Right cardiac atrium (tissue), 5 donors: ENCODE measurements around the gene HSPA4L. TPM values are rescaled to one million over a fixed set of nuclear protein-coding genes. Genes with fewer than 3 reads are reported as not detected.

Source experiments
- ATAC-seq, 2 donors: fragments of 200-7000 bp; cut with Tn5 transposase; one replicate each; pipeline versions ENCODE4 v1.8.0 to v1.9.1; 2020; ENCODE audit warnings: moderate library complexity in 2 of 2, mild to moderate bottlenecking in 1 of 2
- DNase-seq, 3 donors: peaks; one replicate each; pipeline ENCODE4 v3.0.0-alpha.2; 2020
- H3K27ac ChIP-seq: one replicate; pipeline ENCODE4 v1.5.1; 2013; ENCODE audit warnings: mild to moderate bottlenecking, low read length, control low read depth, moderate library complexity
- H3K27me3 ChIP-seq: one replicate; pipeline ENCODE4 v1.6.1; 2013; ENCODE audit not compliant: control insufficient read depth, insufficient read depth
- H3K4me1 ChIP-seq: one replicate; pipeline ENCODE4 v1.6.1; 2013; ENCODE audit warnings: low read length; ENCODE audit not compliant: control insufficient read depth, insufficient read depth
- H3K4me3 ChIP-seq: one replicate; pipeline ENCODE4 v1.5.1; 2013; ENCODE audit warnings: low read length, control low read depth
- H3K9me3 ChIP-seq: one replicate; pipeline ENCODE4 v1.6.1; 2013; ENCODE audit warnings: low read length; ENCODE audit not compliant: control insufficient read depth
- WGBS: extraction: QIAGEN DNeasy Blood & Tissue Kit; methylation state at CpG from one replicate; pipeline ENCODE4 v1.1.7; 2013; 5-methylcytosine and 5-hydroxymethylcytosine counted together
- intact Hi-C, 4 donors: fragments of 100-400 bp; cut with DNase I; formaldehyde crosslinking; loops; one replicate each; pipeline versions ENCODE4 v1.11.0 to v1.14.0; 2022 to 2023
- long read RNA-seq, 4 donors: library from polyadenylated mRNA; unstranded; transcript quantifications; one replicate each; pipeline ENCODE4 v2.0.0, GENCODE V29; 2020 to 2021
- polyA plus RNA-seq: library from polyadenylated mRNA; stranded (reverse); fragments of 200-250 nt; gene quantifications from one replicate; pipeline ENCODE4 v1.2.3, GENCODE V29; 2013
- total RNA-seq, 4 donors: library from RNA; stranded (reverse); fragmentation: NEBNext Ultra II Directional; extraction: Animal tissue kit (Norgen Biotek cat#: 25700); gene quantifications; one replicate each; pipeline ENCODE4 v1.2.1, GENCODE V29; 2021
- donor health status: healthy with polysubstance abuse.
- donor health status: DM: no; HTN: yes; CAD: no.
- donor health status: DM: no; HTN: no; CAD: no.
- donor health status: DM: no; HTN: yes; CAD: no; lungs with severe emphysema.
- donor health status: DM: yes; HTN: yes; CAD: no.

The HSPA4L gene
- 10 to 100 TPM in 2 of 4 donors, 1 to 10 TPM in 2; 5.9 to 12.4 (median 9.7) TPM for total RNA-seq
- polyA plus RNA-seq: 2.1 TPM
- long read RNA-seq, donor 1, full-length matches to known transcripts: 9 of 20 reads
- long read RNA-seq, donor 1, partial matches to known transcripts: 8 of 20 reads
- long read RNA-seq, donor 1, other reads (novel, unspliced or antisense): 3 of 20 reads
- long read RNA-seq, donor 2, full-length matches to known transcripts: 9 of 11 reads
- long read RNA-seq, donor 2, partial matches to known transcripts: 2 of 11 reads
- long read RNA-seq, donor 2, other reads (novel, unspliced or antisense): 0 of 11 reads
- long read RNA-seq, donor 3, full-length matches to known transcripts: 6 of 14 reads
- long read RNA-seq, donor 3, partial matches to known transcripts: 7 of 14 reads
- long read RNA-seq, donor 3, other reads (novel, unspliced or antisense): 1 of 14 reads
- long read RNA-seq, donor 4, full-length matches to known transcripts: 4 of 4 reads
- long read RNA-seq, donor 4, partial matches to known transcripts: 0 of 4 reads
- long read RNA-seq, donor 4, other reads (novel, unspliced or antisense): 0 of 4 reads

- H3K4me3 ChIP-seq: peak within 1 kb of the TSS; percentile 71
- no peaks in the 10 kb centered on the region for H3K27me3 ChIP-seq
- ATAC-seq: peak; percentile 58 to 60
- no peaks in the 10 kb centered on the region for H3K9me3 ChIP-seq
- DNase-seq: peak in 2 of 3 donors; percentile 63 to 79
- peak within 1 kb of the TSS; percentile 0 for H3K27ac ChIP-seq
- H3K4me1 ChIP-seq: no peaks in the 10 kb centered on the region
- intact Hi-C loops: loop anchor here in 1 of 4 donors (5.0 kb wide), 1 partner anchor 185 kb away; the partner anchor contains the start of genes ABHD18 and MFSD8
- under 1% methylated on average over 63 of the region's 63 CpGs for WGBS
Measured at GRCh38 chr4:127782275-127783025, at the start of gene HSPA4L. HSPA4L (plus strand) TSS chr4:127782322; CDS start chr4:127782551, 229 bp downstream.

- WGBS: 24% methylated on average over 8 of the region's 8 CpGs
- H3K4me3 ChIP-seq: no peak overlapping the region
- no peak for DNase-seq
- no peaks in the 10 kb centered on the region for H3K9me3 ChIP-seq
- H3K4me1 ChIP-seq: no peaks in the 10 kb centered on the region
- H3K27ac ChIP-seq: no peak overlapping the region
- peak in 1 of 2 donors; percentile 47 for ATAC-seq
- no peaks in the 10 kb centered on the region for H3K27me3 ChIP-seq
- intact Hi-C loops: loop anchor here in 3 of 4 donors (5.0 kb wide), 2 partner anchors 125 to 130 kb away; no protein-coding TSS in a partner anchor
Measured at GRCh38 chr4:127732623-127733328, 49.3 kb upstream of the HSPA4L start.

- Histone ChIP-seq H3K4me3 (no peak overlapping the region), H3K27ac (no peak overlapping the region), H3K9me3 (no peaks in the 10 kb centered on the region), H3K4me1 (no peaks in the 10 kb centered on the region), H3K27me3 (no peaks in the 10 kb centered on the region)
- intact Hi-C loops: loop anchor here in 3 of 4 donors (5.0 kb wide), 2 partner anchors 128 to 133 kb away; no protein-coding TSS in a partner anchor
- 87% methylated on average over 2 of the region's 2 CpGs for WGBS
- ATAC-seq (no peak), DNase-seq (no peak)
Measured at GRCh38 chr4:127734976-127735375, 47.1 kb upstream of the HSPA4L start.

- no peaks in the 10 kb centered on the region for H3K27me3 ChIP-seq
- 39% methylated on average over 4 of the region's 4 CpGs for WGBS
- no peak overlapping the region for H3K27ac ChIP-seq
- no peaks in the 10 kb centered on the region for H3K4me1 ChIP-seq
- no peaks in the 10 kb centered on the region for H3K9me3 ChIP-seq
- no peak overlapping the region for H3K4me3 ChIP-seq
- intact Hi-C loops: no loop called here
- ATAC-seq (no peak), DNase-seq (no peak)
Measured at GRCh38 chr4:127737295-127737694, 44.8 kb upstream of the HSPA4L start.

GRCh38 chr4:127741247-127741646 is 40.9 kb upstream of the HSPA4L start:
- Histone ChIP-seq H3K27me3 (no peaks in the 10 kb centered on the region), H3K4me3 (no peak overlapping the region), H3K9me3 (no peaks in the 10 kb centered on the region), H3K27ac (no peak overlapping the region), H3K4me1 (no peaks in the 10 kb centered on the region)
- ATAC-seq: no peak
- WGBS: 100% methylated on average over 1 of the region's 1 CpG
- intact Hi-C loops: no loop called here
- DNase-seq: no peak

- ATAC-seq: no peak
- intact Hi-C loops: no loop called here
Measured at GRCh38 chr4:127747883-127748282, 34.2 kb upstream of the HSPA4L start.

GRCh38 chr4:127748957-127749356 is 33.2 kb upstream of the HSPA4L start:
- WGBS: 86% methylated on average over 2 of the region's 2 CpGs
- no peaks in the 10 kb centered on the region for H3K27me3 ChIP-seq
- ATAC-seq (no peak), DNase-seq (no peak)
- intact Hi-C loops: no loop called here
- H3K4me3 ChIP-seq: no peak overlapping the region
- H3K9me3 ChIP-seq: no peaks in the 10 kb centered on the region
- no peak overlapping the region for H3K27ac ChIP-seq
- no peaks in the 10 kb centered on the region for H3K4me1 ChIP-seq

More at GRCh38 chr4:127747883-127748282, 34.2 kb upstream of the HSPA4L start:
- Histone ChIP-seq H3K27me3 (no peaks in the 10 kb centered on the region), H3K27ac (no peak overlapping the region), H3K4me1 (no peaks in the 10 kb centered on the region), H3K4me3 (no peak overlapping the region), H3K9me3 (no peaks in the 10 kb centered on the region)
- DNase-seq: no peak
- 88% methylated on average over 4 of the region's 4 CpGs for WGBS

GRCh38 chr4:127756906-127757305 is 25.2 kb upstream of the HSPA4L start:
- ATAC-seq (no peak), DNase-seq (no peak)
- Histone ChIP-seq H3K27me3 (no peaks in the 10 kb centered on the region), H3K9me3 (no peaks in the 10 kb centered on the region), H3K4me3 (no peak overlapping the region), H3K27ac (no peak overlapping the region), H3K4me1 (no peaks in the 10 kb centered on the region)
- 74% methylated on average over 2 of the region's 2 CpGs for WGBS
- intact Hi-C loops: no loop called here

GRCh38 chr4:127759228-127759820 is 22.8 kb upstream of the HSPA4L start:
- DNase-seq (no peak), ATAC-seq (no peak)
- no peak overlapping the region for H3K4me3 ChIP-seq
- WGBS: 76% methylated on average over 2 of the region's 2 CpGs
- intact Hi-C loops: no loop called here
- H3K27ac ChIP-seq: no peak overlapping the region
- H3K4me1 ChIP-seq: no peaks in the 10 kb centered on the region
- H3K27me3 ChIP-seq: no peaks in the 10 kb centered on the region
- H3K9me3 ChIP-seq: no peaks in the 10 kb centered on the region

- H3K27me3 ChIP-seq: no peaks in the 10 kb centered on the region
- no peaks in the 10 kb centered on the region for H3K4me1 ChIP-seq
- no peaks in the 10 kb centered on the region for H3K9me3 ChIP-seq
- 74% methylated on average over 3 of the region's 3 CpGs for WGBS
- DNase-seq (no peak), ATAC-seq (no peak)
- intact Hi-C loops: no loop called here
- H3K4me3 ChIP-seq: no peak overlapping the region
- H3K27ac ChIP-seq: no peak overlapping the region
Measured at GRCh38 chr4:127759893-127760292, 22.2 kb upstream of the HSPA4L start.
